Ovary (tissue), 3 donors: ENCODE results near the gene FA2H.

ENCODE experiments used
- EP300 ChIP-seq: sonication (generic); formaldehyde crosslinking; IDR thresholded peaks from one replicate; pipeline ENCODE4 v1.6.1; 2017; ENCODE audit warnings: antibody characterized with exemption
- POLR2A ChIP-seq: fragments of 450-650 bp; IDR thresholded peaks from one replicate; pipeline ENCODE4 v1.6.1; 2017; ENCODE audit warnings: antibody characterized with exemption, mild to moderate bottlenecking, moderate library complexity
- TF ChIP-seq, protein P1 (sequence below), 3 donors: fragments of 450-650 bp in 2 of 3; fragments of 200-600 bp in 1 of 3; IDR thresholded peaks; one replicate each; pipeline versions ENCODE4 v1.5.1 to v1.8.0; 2016 to 2022; ENCODE audit warnings: antibody characterized with exemption in 3 of 3, mild to moderate bottlenecking in 1 of 3
- donor health status: DM: no; HTN: no; CAD: no.

DNA sequence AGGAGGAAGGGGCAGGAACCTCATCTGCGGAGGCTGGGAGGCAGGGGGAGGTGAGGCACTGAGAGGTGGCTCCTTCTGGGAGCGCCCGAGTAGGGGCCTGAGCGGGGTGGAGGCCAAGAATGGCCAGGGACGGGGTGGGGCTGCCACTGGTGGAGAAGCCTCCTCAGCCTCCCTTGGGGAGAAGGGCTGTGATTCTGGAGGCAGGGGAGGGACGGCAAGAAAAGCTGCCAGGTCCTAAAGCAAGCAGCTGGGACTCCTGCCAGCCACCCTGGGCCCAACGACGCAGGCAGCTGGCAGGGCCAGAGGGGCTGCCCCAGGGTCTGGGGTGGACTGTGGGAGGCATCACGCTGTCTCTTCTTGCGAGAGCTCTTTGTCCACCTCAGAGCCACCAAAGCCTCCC, 61.3 kb downstream of the FA2H start:
- no peak for TF ChIP-seq POLR2A
- no peak for TF ChIP-seq EP300
- TF ChIP-seq, protein P1, sequence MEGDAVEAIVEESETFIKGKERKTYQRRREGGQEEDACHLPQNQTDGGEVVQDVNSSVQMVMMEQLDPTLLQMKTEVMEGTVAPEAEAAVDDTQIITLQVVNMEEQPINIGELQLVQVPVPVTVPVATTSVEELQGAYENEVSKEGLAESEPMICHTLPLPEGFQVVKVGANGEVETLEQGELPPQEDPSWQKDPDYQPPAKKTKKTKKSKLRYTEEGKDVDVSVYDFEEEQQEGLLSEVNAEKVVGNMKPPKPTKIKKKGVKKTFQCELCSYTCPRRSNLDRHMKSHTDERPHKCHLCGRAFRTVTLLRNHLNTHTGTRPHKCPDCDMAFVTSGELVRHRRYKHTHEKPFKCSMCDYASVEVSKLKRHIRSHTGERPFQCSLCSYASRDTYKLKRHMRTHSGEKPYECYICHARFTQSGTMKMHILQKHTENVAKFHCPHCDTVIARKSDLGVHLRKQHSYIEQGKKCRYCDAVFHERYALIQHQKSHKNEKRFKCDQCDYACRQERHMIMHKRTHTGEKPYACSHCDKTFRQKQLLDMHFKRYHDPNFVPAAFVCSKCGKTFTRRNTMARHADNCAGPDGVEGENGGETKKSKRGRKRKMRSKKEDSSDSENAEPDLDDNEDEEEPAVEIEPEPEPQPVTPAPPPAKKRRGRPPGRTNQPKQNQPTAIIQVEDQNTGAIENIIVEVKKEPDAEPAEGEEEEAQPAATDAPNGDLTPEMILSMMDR (IDR thresholded peaks at IDR 0.05): no peak
